ENCODE measurements around the gene SPINK8. TPM values are rescaled to one million over a fixed set of nuclear protein-coding genes. Genes with fewer than 3 reads are reported as not detected.

The SPINK8 gene
- total and polyA plus RNA-seq, 2 of the 8 experiments (the other 6 are each of a cell fraction or from before 2014, with no cell fraction given) = 0.29 TPM; not detected in 1

DNA sequence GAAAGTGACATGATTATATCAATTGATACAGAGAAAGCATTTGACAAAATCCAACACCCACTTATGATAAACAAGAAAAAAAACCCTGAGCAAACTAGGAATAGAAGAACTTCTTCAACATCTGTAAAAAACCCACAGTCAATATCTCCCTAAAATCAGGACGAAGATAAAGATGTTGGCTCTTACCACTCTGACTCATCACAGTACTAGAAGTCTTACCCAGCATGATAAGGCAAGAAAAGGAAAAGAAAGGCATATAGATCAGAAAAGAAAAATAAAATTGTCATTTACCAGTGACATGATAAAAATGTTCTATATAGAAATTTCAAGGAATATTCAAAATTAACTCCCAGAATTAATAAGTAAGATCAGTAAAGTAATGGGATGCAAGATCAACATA, 31.4 kb upstream of the SPINK8 start:
- no peaks in the 10 kb centered on the region for H3K36me3 ChIP-seq (ENCODE audit: control insufficient read depth in 2 of 4, insufficient read depth in 4 of 4, low read length in 3 of 4)
- DNase-seq (ENCODE audit: low read depth in 1 of 2, low spot score in 2 of 2) (no peak), FAIRE-seq (no peak)
- no peak overlapping the region for H2BK15ac ChIP-seq (ENCODE audit: low read length)
- H2BK5ac ChIP-seq (ENCODE audit: low read depth, low read length) = no peak overlapping the region
- peaks cover 0 to 6% of the 10 kb centered on the region in 2 experiments; a peak in 1 of 4 replicates for H3K9me3 ChIP-seq (ENCODE audit: insufficient read depth in 2 of 2, low read depth in 1 of 2, low read length in 1 of 2)
- H4K20me1 ChIP-seq (replicated peaks in 1 of 2; ENCODE audit: control insufficient read depth in 1 of 2, insufficient read depth in 2 of 2, low read length in 2 of 2) = no peaks in the 10 kb centered on the region
- H3K23ac ChIP-seq (ENCODE audit: insufficient read length) = no peak overlapping the region
- H2BK20ac ChIP-seq (ENCODE audit: low read length) = no peak overlapping the region
- TF ChIP-seq BCL11A (IDR thresholded peaks at IDR 0.05; ENCODE audit: low read depth in 2 of 2, low read length in 2 of 2) (no peak), POLR2A (IDR thresholded peaks at IDR 0.05; ENCODE audit: control extremely low read depth in 1 of 2, low read depth in 2 of 2, low read length in 2 of 2) (no peak), TBP (IDR thresholded peaks at IDR 0.05; ENCODE audit: low read depth, low read length) (no peak), ASH2L (IDR thresholded peaks at IDR 0.05; ENCODE audit: low read length) (no peak), TAF7 (optimal IDR thresholded peaks at IDR 0.05; ENCODE audit: borderline replicate concordance, low read depth, low read length) (no peak), FOSL1 (IDR thresholded peaks at IDR 0.05; ENCODE audit: insufficient read depth, low read depth, low read length) (no peak), CREB1 (IDR thresholded peaks at IDR 0.05) (no peak), KDM4A (IDR thresholded peaks at IDR 0.05; ENCODE audit: low read depth, low read length, severe bottlenecking) (no peak), EZH2 (IDR thresholded peaks at IDR 0.05; ENCODE audit: low read depth, low read length, severe bottlenecking) (no peak), SIRT6 (IDR thresholded peaks at IDR 0.05; ENCODE audit: low read length) (no peak), NRF1 (IDR thresholded peaks at IDR 0.05; ENCODE audit: low read depth, low read length) (no peak), SP2 (IDR thresholded peaks at IDR 0.05; ENCODE audit: low read length) (no peak)
- H3K4ac ChIP-seq (replicated peaks; ENCODE audit: insufficient read length, low read depth, low read length) = no peak overlapping the region
- H4K91ac ChIP-seq (replicated peaks; ENCODE audit: insufficient read length, low read length) = no peak overlapping the region
- H3K4me3 ChIP-seq (ENCODE audit: extremely low read depth in 1 of 4, insufficient read depth in 2 of 4, low read depth in 3 of 4, low read length in 4 of 4) = no peak overlapping the region
- CTCF ChIA-PET (ENCODE audit: partially characterized antibody) = no interaction called here
- H2AK5ac ChIP-seq (ENCODE audit: low read depth, low read length) = no peak overlapping the region
- H3K79me2 ChIP-seq (ENCODE audit: control insufficient read depth in 1 of 2, insufficient read depth in 2 of 2, low read length in 2 of 2) = no peaks in the 10 kb centered on the region
- H2BK120ac ChIP-seq (replicated peaks; ENCODE audit: low read depth, low read length) = no peak overlapping the region
- H3K27ac ChIP-seq (ENCODE audit: low read depth, low read length) = no peak overlapping the region
- no peak overlapping the region for H3K4me2 ChIP-seq (ENCODE audit: insufficient read depth in 1 of 2, low read depth in 2 of 2, low read length in 2 of 2)
- H2BK12ac ChIP-seq (ENCODE audit: low read depth, low read length) = no peak overlapping the region
- no peak overlapping the region for H2AFZ ChIP-seq (ENCODE audit: low read length)
- no peak overlapping the region for H4K8ac ChIP-seq (ENCODE audit: extremely low read depth, insufficient read depth, low read length)
- peaks cover 0 to 5% (median 3%) of the 10 kb centered on the region in 4 experiments; a peak in 5 of 7 replicates for H3K4me1 ChIP-seq (replicated peaks in 1 of 4; ENCODE audit: control insufficient read depth in 3 of 4, insufficient read depth in 4 of 4, low read length in 3 of 4)
- H3K79me1 ChIP-seq (ENCODE audit: low read depth, low read length) = no peaks in the 10 kb centered on the region
- WGBS, 2 experiments (ENCODE audit: extremely low coverage in 1 of 2, insufficient coverage in 1 of 2, insufficient read length in 1 of 2, insufficient replicate concordance in 2 of 2, low coverage in 1 of 2, low lambda C conversion rate in 2 of 2, missing lambda C conversion rate in 1 of 2) = 80% methylated on average over 1 of the region's 1 CpG; no CpG with 5 or more reads in 1 of the 2 experiments
- no peaks in the 10 kb centered on the region for H3K27me3 ChIP-seq (replicated peaks in 1 of 4; ENCODE audit: control insufficient read depth in 3 of 4, extremely low read depth in 1 of 4, insufficient read depth in 3 of 4, low read length in 3 of 4)
- no peak overlapping the region for H3K9ac ChIP-seq (replicated peaks in 1 of 4; ENCODE audit: extremely low read depth in 1 of 4, low read depth in 3 of 4, low read length in 3 of 4)
- no peak overlapping the region for H3K14ac ChIP-seq (ENCODE audit: insufficient read length)
- no peak overlapping the region for H4K5ac ChIP-seq (ENCODE audit: insufficient read length, low read depth, low read length)
- no peak overlapping the region for H3K18ac ChIP-seq (ENCODE audit: extremely low read depth, low read length)
- POLR2A ChIA-PET (ENCODE audit: partially characterized antibody) = no interaction called here
- no peaks in the 10 kb centered on the region for H3K23me2 ChIP-seq (ENCODE audit: low read depth, low read length)
- no peak overlapping the region for H3K56ac ChIP-seq (replicated peaks; ENCODE audit: insufficient read length, low read depth, low read length)
